SU-DHL-6 (cell line): ENCODE data around the gene TMEM163.

Source experiments
- H2AFZ ChIP-seq: fragments of 200-600 bp; sonication (generic); 2 replicates; pipeline ENCODE4 v1.6.1; 2014; ENCODE audit warnings: low read depth, mild to moderate bottlenecking, moderate library complexity, mixed read lengths, antibody characterized with exemption, low read length; ENCODE audit not compliant: severe bottlenecking
- H3F3A ChIP-seq: fragments of 200-600 bp; shearing (Covaris generic); 2 replicates; pipeline ENCODE4 v1.6.0; 2016; ENCODE audit warnings: antibody characterized with exemption, mild to moderate bottlenecking; ENCODE audit not compliant: insufficient read depth
- H3K27ac ChIP-seq: fragments of 200-600 bp; sonication (generic); 2 replicates; pipeline ENCODE4 v1.5.1; 2016; ENCODE audit warnings: low read depth, mild to moderate bottlenecking, low read length, moderate library complexity, mixed read lengths
- H3K27me3 ChIP-seq: fragments of 200-600 bp; sonication (generic), shearing (Covaris generic); 2 replicates; pipeline ENCODE4 v1.6.0; 2014; ENCODE audit warnings: mild to moderate bottlenecking, low read length
- H3K36me3 ChIP-seq: fragments of 200-600 bp; sonication (generic); 2 replicates; pipeline ENCODE4 v1.6.1; 2014; ENCODE audit warnings: mild to moderate bottlenecking, low read length, mixed read lengths
- H3K4me2 ChIP-seq: fragments of 300-600, 200-600 bp; shearing (Covaris generic), sonication (generic); 2 replicates; pipeline ENCODE4 v1.6.0; 2014; ENCODE audit warnings: low read length, low read depth, mild to moderate bottlenecking; ENCODE audit not compliant: poor library complexity, severe bottlenecking
- H3K4me3 ChIP-seq: fragments of 200-600 bp; sonication (generic); 2 replicates; pipeline ENCODE4 v1.5.1; 2014; ENCODE audit warnings: antibody characterized with exemption, low read length, mild to moderate bottlenecking, mixed read lengths; ENCODE audit not compliant: insufficient read depth, poor library complexity, severe bottlenecking
- H3K79me2 ChIP-seq: fragments of 200-600 bp; sonication (generic); 2 replicates; pipeline ENCODE4 v1.6.1; 2014; ENCODE audit warnings: mild to moderate bottlenecking, low read length, moderate library complexity; ENCODE audit not compliant: insufficient read depth
- H3K9ac ChIP-seq: fragments of 200-600 bp; sonication (generic); 2 replicates; pipeline ENCODE4 v1.7.0; 2014; ENCODE audit warnings: mild to moderate bottlenecking, low read length
- H3K9me2 ChIP-seq: fragments of 200-600 bp; sonication (generic); replicated peaks from 2 replicates; pipeline ENCODE4 v1.6.1; 2014; ENCODE audit warnings: low read length; ENCODE audit not compliant: insufficient read depth
- H3K9me3 ChIP-seq: fragments of 200-600 bp; sonication (generic); 2 replicates; pipeline ENCODE4 v1.6.1; 2014; ENCODE audit warnings: low read length, mixed read lengths; ENCODE audit not compliant: insufficient read depth
- H4K20me1 ChIP-seq: fragments of 200-600 bp; sonication (generic); 2 replicates; pipeline ENCODE4 v1.6.1; 2014; ENCODE audit warnings: low read depth, mild to moderate bottlenecking, antibody characterized with exemption, low read length, moderate library complexity, mixed read lengths
- EZH2phosphoT487 ChIP-seq: fragments of 200-600 bp; sonication (generic), shearing (Covaris generic); conservative IDR thresholded peaks from 2 replicates; pipeline ENCODE4 v1.6.1; 2018; ENCODE audit warnings: mild to moderate bottlenecking, antibody characterized with exemption, low read length, moderate library complexity, mixed read lengths
- TF ChIP-seq, protein P1 (sequence below): fragments of 200-600 bp; sonication (generic); IDR thresholded peaks from one replicate; pipeline ENCODE4 v1.5.1; 2017; ENCODE audit warnings: antibody characterized with exemption, mild to moderate bottlenecking, low read length, moderate library complexity; ENCODE audit not compliant: insufficient read depth, poor library complexity, severe bottlenecking

Gene TMEM163

DNA sequence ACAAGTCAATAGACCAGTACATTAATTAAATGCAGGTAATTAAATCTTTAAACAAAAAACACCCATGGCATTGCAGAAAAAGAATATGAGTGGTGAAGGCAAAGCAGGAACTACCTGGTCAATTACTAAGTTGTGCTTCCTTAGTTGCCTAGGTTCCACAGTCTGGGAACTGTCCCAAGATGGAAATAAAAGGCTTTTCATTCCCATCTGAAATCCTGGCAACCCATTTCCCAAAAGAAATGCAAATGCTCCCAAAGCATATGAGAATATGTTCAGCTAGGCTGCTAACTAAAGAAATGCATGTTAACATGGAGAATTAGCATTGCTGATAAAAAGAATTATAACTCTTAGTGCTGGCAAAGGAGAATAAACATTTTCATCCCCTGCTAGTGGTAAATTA, 177.8 kb downstream of the TMEM163 start:
- H3K36me3 ChIP-seq: no peaks in the 10 kb centered on the region
- no peak for TF ChIP-seq EZH2phosphoT487
- TF ChIP-seq, protein P1, sequence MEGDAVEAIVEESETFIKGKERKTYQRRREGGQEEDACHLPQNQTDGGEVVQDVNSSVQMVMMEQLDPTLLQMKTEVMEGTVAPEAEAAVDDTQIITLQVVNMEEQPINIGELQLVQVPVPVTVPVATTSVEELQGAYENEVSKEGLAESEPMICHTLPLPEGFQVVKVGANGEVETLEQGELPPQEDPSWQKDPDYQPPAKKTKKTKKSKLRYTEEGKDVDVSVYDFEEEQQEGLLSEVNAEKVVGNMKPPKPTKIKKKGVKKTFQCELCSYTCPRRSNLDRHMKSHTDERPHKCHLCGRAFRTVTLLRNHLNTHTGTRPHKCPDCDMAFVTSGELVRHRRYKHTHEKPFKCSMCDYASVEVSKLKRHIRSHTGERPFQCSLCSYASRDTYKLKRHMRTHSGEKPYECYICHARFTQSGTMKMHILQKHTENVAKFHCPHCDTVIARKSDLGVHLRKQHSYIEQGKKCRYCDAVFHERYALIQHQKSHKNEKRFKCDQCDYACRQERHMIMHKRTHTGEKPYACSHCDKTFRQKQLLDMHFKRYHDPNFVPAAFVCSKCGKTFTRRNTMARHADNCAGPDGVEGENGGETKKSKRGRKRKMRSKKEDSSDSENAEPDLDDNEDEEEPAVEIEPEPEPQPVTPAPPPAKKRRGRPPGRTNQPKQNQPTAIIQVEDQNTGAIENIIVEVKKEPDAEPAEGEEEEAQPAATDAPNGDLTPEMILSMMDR: no peak
- no peaks in the 10 kb centered on the region for H4K20me1 ChIP-seq
- no peaks in the 10 kb centered on the region for H3K9me2 ChIP-seq
- H3F3A ChIP-seq: no peaks in the 10 kb centered on the region
- no peaks in the 10 kb centered on the region for H3K9me3 ChIP-seq
- H2AFZ ChIP-seq: no peak overlapping the region
- no peak overlapping the region for H3K27ac ChIP-seq
- no peak overlapping the region for H3K9ac ChIP-seq
- H3K4me3 ChIP-seq: no peak overlapping the region
- H3K79me2 ChIP-seq: no peaks in the 10 kb centered on the region
- H3K27me3 ChIP-seq: no peaks in the 10 kb centered on the region
- no peak overlapping the region for H3K4me2 ChIP-seq

DNA sequence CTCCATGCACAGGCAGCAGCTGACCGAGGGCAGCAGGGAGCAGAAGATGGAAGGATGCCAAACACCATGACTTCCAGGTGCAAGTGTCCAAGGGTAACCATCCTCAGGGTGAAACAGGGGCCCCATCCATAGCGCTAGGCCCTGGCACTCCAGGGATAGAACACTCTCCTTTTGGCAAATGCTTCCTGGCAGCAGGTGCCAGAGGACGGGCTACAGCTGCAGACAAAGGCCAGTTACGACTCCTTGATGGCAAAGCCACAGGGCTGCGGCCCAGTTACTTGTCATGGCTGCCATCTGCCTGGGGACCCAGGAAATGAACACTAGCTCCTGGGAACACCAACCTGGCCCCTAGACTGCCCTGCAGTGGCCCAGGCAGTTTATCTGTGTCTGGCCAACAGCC, 178.8 kb downstream of the TMEM163 start:
- H3K9me2 ChIP-seq: no peaks in the 10 kb centered on the region
- H3K9me3 ChIP-seq: no peaks in the 10 kb centered on the region
- no peak overlapping the region for H2AFZ ChIP-seq
- no peak for TF ChIP-seq EZH2phosphoT487
- TF ChIP-seq, protein P1: no peak
- no peak overlapping the region for H3K27ac ChIP-seq
- H3K79me2 ChIP-seq: no peaks in the 10 kb centered on the region
- no peaks in the 10 kb centered on the region for H4K20me1 ChIP-seq
- H3K4me2 ChIP-seq: no peak overlapping the region
- no peak overlapping the region for H3K4me3 ChIP-seq
- no peak overlapping the region for H3K9ac ChIP-seq
- no peaks in the 10 kb centered on the region for H3K36me3 ChIP-seq
- no peaks in the 10 kb centered on the region for H3F3A ChIP-seq
- no peaks in the 10 kb centered on the region for H3K27me3 ChIP-seq

DNA sequence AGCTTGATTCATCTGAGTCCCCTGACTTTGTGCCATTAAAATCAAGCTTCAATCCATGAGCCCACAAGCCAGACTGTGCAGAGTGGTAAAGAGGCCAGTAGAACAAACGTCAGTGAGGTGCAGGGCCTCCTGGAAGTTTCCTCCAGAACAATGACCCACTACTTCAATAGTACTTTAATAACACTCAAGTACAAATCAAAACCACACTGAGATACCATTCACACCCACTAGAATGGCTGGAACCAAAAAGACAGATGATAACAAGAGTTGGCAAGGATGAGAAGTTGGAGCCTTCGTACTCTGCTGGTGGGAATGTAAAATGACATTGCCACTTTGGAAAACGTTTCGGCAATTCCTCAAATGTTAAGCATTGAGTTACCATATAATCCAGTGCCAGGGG, 181.1 kb downstream of the TMEM163 start:
- no peak overlapping the region for H3K4me2 ChIP-seq
- no peaks in the 10 kb centered on the region for H3K79me2 ChIP-seq
- H3F3A ChIP-seq: no peaks in the 10 kb centered on the region
- no peaks in the 10 kb centered on the region for H3K27me3 ChIP-seq
- H3K4me3 ChIP-seq: no peak overlapping the region
- H3K9me2 ChIP-seq: no peaks in the 10 kb centered on the region
- no peak overlapping the region for H3K27ac ChIP-seq
- H3K9me3 ChIP-seq: no peaks in the 10 kb centered on the region
- no peaks in the 10 kb centered on the region for H4K20me1 ChIP-seq
- no peak overlapping the region for H3K9ac ChIP-seq
- H3K36me3 ChIP-seq: no peaks in the 10 kb centered on the region
- TF ChIP-seq, protein P1: no peak
- TF ChIP-seq EZH2phosphoT487: no peak
- H2AFZ ChIP-seq: no peak overlapping the region

DNA sequence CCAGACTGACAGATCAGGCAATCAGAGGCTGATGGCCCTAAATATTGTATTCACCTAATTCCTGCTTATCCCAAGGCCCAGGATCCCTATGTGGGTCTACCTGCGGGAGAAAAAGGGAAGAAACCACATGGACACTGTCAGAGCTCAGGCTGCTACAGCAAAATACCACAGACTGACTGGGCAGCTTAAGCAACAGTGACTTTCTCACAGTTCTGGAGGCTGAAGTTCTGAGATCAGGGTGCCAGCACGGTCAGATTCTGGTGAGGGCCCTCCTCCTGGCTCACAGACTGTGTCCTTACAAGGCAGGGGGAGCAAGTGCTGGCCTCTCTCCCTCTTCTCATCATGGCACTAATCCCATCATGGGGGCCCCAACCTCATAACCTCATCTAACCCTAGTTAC, 181.7 kb downstream of the TMEM163 start:
- Histone ChIP-seq H3K27me3 (no peaks in the 10 kb centered on the region), H3K9ac (no peak overlapping the region), H3K36me3 (no peaks in the 10 kb centered on the region), H3K79me2 (no peaks in the 10 kb centered on the region), H3K4me3 (no peak overlapping the region), H3K4me2 (no peak overlapping the region), H3F3A (no peaks in the 10 kb centered on the region), H3K9me2 (no peaks in the 10 kb centered on the region), H3K9me3 (no peaks in the 10 kb centered on the region), H4K20me1 (no peaks in the 10 kb centered on the region), H2AFZ (no peak overlapping the region), H3K27ac (no peak overlapping the region)
- TF ChIP-seq EZH2phosphoT487: no peak
- TF ChIP-seq, protein P1: no peak
